ENCODE results near the gene CROCC.
A peak's percentile ranks its signal among the peaks of the same experiment; 100 is the strongest.

CROCC gene

GRCh38 chr1:16988210-16988609, 66.5 kb downstream of the CROCC start:
- no peak for DNase-seq

- no peak for DNase-seq
Measured at GRCh38 chr1:16989676-16990391, 68.1 kb downstream of the CROCC start.

- DNase-seq = no peak
Measured at GRCh38 chr1:16991571-16991970, 69.8 kb downstream of the CROCC start.

DNA sequence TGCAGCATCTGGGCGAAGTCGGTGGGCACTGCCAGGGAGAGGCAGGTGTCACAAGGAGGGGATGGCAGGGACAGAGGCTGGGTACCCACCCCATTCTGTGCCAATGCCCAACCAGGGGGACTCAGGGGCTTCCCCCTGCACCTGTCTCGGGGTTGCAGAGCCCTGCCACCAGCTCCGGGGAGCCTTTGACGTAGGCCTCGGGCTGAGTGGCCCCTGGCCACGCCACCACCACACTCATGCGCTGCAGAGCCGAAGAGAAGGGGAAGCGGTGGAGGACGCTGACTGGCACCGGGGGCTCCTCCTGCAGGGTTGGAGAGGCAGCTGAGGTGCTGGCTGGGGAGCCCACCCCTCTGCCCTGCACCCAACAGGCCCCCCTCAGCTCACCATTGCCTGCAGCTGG, 70.4 kb downstream of the CROCC start:
- no peak for DNase-seq

DNA sequence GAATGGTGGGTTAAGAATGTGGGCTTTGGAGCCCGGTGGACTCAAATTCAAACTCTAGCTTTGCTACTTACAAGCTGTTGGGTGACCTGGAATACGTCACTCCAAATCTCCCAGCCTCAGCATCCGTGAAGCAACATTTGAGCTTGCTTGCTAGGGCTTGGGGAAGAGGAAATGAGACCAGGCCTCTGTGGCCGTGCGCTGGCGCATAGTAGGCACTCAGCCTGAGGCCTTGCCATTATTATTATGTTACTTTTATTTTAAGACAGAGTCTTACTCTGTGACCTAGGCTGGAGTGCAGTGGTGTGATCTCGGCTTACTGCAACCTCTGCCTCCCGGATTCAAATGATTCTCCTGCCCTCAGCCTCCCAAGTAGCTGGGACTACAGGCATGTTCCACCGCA, 70.9 kb downstream of the CROCC start:
- no peak for DNase-seq

DNA sequence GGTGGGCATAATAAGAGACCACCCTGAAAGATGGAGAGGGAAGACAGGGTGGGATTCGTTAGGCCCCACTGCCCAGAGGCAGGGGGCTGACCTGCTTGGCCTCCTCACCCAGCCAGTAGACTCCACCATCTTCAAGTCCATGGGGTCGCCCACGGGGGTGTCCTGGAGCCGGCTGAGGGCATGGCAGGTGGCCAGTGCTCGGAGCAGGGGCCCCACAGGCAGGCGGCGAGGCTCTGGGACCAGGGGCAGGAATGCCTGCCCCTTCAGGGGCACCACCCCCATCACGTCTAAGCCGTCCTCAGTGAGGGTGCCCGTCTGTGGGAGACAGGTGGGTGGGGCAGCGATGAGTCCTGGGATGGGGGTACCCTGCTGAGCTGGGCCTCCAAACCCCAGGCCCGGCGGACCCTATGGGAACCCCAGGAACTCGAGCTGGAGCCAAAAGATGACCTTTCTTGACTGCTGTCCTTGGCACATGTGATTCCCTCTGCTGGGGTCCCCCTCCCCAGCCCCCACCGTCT, 71.8 kb downstream of the CROCC start:
- no peak for DNase-seq

- DNase-seq = no peak
Measured at GRCh38 chr1:16996845-16997244, 75.1 kb downstream of the CROCC start.

DNA sequence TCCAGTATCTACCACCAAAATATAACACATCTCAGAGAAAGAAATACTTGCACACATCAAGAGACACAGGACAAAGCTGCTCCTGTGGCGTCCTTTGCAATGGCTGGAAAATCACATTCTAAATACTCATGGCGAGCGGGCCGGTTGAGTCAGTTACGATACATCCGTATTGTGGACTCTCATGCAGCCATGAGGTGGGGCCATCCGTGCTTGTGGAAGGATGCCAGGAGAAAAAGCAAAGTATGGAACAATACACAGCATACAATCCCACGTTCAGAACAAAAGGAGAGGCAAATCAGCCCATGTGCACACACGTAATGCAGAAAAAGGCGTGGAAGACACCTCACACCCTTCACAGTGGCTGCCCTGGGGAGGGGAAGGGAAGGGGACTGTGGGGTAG, 76.9 kb downstream of the CROCC start:
- no peak for DNase-seq

DNA sequence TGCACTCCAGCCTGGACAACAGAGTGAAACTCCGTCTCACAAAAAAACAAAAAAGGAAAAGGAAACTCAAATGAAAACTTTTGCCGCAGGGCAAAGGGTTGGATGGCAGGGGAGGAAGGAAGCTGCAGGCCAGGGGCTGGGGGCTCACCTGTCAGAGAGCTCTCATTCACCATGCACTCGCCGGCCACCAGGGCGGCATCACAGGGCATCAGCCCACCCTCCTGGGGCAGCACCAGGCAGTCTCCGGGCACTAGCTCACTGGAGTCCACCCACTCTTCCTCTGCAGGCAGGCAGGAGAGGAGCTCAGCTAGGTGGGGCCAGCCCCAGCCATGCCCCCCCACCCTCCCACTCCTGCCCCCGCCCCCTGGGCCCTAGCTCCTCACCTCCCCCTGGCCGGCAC, 78.1 kb downstream of the CROCC start:
- no peak for DNase-seq

DNA sequence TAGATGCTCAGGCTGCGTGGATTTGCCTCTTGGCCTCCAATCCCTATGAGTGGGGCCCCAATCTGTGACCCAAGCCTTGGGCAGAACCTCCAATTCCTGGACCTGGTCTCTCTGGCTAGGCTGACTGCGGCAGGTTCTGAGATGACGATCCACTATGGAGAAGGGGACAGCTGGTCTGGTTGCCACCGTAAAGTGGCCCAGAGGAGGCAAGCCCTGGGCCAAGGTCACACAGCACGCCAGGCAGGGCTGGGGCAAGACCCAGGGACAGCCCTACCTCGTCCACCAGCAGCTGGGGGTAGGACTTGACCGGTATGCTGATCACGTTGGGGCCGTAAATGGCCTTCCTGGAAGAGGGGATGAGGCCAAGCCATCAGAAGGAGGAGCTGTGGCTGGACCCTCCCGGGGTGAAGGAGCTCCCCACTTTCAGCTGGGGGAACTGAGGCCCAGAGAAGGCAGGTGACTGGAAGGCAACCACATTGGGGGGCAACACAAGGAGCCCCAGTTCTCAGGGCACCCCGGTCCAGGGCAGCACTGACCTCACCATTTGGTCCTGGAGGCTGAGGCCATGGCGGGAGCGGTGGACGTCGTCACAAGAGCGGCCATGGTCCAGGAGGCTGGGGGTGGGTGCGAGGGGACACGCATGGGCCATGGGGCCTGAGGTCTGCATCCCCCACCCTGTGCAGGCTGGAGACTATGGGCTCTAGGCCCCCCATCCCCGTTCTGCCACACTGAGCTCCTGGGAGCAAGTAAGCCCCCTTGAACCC, 80.2 kb downstream of the CROCC start:
- no peak for DNase-seq

GRCh38 chr1:17002524-17002902, 80.8 kb downstream of the CROCC start:
- DNase-seq = no peak

DNA sequence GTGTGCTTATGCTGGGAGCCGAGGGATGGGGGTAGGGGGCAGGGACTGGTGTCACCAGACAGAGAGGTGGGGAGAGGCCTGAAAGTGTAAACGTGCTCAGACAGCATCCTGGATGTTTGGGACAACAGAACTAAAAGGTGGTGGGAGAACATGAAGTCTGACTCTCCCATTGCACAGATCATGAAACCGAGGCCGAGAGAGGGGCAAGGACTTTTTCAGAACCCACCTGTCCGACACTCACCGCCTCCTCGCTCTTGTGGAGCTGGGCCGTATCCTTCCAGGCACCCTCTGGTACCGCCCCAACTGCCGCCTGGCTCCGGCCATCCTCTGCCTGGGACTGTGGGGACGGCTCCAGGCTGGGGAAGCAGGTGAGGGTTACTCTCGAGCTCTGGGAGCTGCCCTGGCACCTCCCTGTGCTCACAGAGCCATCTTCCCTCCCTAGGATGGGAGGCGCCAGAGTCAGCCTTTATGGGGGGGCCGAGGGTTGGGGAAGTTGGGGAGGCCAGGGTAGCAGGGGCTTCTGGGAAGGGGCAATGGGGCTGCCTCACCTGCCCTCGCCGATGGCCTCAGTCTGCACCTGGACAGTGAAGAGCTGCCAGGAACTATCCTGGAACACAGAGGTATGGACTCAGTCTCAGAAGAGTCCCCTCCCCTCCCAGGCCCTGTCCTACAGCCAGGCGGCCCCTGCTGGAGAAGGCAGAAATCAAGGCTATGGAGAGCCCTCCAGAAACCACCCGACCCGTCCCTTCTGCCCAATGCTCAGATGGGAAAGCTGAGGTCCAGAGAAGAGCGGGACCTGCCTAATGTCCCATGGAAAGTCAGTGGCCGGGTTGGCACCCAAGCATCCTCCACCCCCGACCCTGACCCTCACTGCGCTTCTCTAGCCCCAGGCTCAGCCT, 83.0 kb downstream of the CROCC start:
- DNase-seq = no peak

DNA sequence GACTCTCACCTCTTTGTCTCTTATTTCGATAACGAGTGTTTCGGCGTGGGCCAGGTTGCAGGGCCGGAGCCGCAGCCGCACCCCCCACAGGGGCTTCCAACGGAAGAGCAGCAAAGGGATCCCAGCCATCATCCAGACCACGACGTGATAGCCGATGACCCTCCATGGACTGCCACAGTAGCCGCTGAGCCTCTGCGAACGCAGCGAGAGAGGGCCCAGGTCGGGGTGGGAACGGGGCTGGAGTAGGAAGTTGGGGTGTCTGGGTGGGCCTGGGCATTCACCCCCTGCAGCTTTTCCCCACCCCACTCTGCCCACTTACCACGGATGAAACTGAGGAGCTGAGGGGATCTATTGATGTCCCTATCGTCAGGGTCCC, 83.6 kb downstream of the CROCC start:
- DNase-seq = no peak

- DNase-seq = no peak
Measured at GRCh38 chr1:17007121-17007520, 85.4 kb downstream of the CROCC start.

DNA sequence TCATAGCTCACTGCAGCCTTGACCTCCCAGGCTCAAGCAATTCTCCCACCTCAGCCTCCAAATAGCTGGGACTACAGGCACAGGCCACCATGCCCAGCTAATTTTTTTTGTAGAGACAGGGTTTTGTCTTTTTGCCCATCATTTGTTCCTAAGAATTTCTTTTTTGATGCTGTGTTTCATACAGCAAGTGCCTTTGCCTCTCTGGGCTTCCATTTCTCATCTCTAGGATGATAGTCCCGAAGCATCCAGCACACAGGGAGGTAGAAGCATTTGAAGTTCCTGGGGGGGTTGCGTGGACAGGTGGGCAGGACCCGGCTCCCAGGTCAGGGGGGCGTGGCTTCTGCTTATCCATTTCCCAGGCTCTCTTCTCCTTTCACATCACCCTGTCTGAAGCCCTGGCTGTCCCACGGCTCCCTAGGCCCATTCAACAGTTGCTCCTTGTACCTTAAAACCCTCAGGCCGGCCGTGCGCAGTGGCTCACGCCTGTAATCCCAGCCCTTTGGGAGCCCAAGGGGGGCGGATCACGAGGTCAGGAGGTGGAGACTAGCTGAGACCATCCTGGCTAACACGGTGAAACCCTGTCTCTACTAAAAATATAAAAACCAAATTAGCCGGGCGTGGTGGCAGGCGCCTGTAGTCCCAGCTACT, 86.6 kb downstream of the CROCC start:
- no peak for DNase-seq

DNA sequence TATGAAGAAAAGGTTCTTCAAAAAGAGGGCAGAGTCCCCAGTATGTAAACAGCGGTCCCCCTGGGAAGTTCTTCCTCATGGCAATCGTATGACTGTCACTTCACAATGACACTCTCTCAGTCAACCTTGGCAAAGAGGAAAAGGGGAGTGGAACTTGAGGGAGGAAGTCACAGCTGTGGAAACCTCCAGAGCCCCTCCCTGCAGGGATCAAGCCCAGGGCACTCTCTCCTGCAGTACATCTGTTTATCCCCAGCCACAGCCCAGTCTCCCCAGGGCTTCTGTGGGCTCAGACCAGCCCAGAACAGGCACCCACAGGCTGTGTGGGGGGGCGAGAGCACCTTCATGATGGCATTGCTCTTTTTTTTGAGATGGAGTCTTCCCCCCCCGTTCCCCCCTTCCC, 88.0 kb downstream of the CROCC start:
- DNase-seq = no peak

GRCh38 chr1:17011092-17011438, 89.3 kb downstream of the CROCC start:
- no peak for DNase-seq

- peak; percentile 80 for DNase-seq
Measured at GRCh38 chr1:17011439-17012307, 89.9 kb downstream of the CROCC start, which contains the start of gene ATP13A2. Gene ATP13A2, minus strand, starts transcription at chr1:17011928. Its CDS starts 190 bp downstream, at chr1:17011738.

DNA sequence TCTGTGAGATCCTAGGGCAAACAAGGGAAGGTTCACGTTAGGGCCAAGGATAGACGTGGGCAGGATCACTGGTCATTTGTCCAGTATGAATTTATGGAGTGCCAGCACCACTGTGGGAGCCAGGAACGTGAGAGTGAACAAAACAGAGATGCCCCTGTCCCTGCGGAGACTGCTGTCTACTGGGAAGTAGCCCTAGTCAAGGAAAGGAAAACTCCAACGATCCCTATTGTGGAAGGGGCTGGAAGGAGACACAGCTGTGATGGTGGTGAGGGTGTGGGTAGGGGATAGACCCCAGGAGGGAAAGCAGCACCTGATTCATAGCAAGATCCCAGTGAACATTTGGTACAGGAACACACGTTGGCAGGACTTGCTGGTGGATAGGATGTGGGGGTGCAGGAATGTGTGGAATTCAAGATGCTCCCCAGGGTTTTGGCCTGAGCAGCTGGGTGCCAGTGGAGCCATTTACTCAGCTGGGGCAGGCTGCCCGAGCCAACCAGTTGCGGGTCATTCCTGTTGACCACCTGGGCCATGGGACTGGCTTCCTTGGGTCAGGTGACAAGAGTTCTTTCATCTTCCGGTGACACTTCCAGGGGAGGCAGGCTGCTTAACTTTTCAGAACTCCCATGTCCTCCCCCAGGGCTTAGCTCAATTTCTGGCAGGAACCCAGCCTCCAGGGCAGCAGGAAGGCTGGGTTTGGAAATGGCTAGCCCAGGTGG, 91.2 kb downstream of the CROCC start:
- no peak for DNase-seq

- DNase-seq = no peak
Measured at GRCh38 chr1:17013491-17014320, 92.0 kb downstream of the CROCC start.
